ENCODE data around the gene PCSK6.

The PCSK6 gene

DNA sequence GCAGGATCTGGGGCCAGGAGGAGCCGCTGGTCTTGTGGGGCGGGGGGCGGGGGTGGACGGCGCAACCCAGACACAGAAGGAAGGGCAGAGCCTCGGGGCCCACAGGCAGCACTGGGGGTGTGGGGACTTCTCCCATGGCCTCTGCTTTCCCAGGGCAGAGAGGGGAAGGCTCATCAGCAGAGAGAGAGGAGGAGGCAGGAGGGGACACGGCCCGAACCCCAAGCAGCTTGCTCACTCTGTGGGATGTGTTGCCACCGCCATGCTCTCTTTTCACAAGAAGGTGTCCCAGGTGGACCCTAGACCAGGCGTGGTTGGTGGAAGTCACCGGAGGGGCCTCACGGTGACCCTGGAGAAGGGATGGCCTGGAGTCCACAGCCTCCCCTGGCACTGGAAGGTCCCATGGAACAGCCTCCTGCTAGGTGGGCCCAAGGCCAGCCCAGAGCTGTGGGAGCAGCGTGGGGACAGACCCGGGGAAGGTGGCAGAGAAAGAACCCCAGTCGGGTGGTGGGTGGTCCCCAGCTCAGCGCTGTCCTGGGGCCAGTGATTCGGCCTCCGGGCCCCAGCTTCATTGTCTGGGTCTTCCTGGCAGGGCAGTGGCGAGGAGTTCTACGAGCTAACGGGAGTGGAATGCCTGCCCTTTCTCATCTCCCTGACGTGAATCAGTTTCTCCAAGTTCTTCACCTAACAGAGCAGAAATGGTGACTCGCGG, 46.8 kb upstream of the PCSK6 start:
- CTCF ChIA-PET: interaction anchor here (0.9 to 1.4 kb wide), 2 partner anchors 34 to 105 kb away, joined by 3 to 8 read pairs; no protein-coding TSS in a partner anchor
- TF ChIP-seq ZNF384 (IDR thresholded peaks at IDR 0.05) (no peak), L3MBTL2 (conservative IDR thresholded peaks at IDR 0.05) (no peak), LEF1 (IDR thresholded peaks at IDR 0.05; ENCODE audit: borderline replicate concordance) (no peak), FOXA1 (IDR thresholded peaks at IDR 0.05) (no peak), FOXK2 (IDR thresholded peaks at IDR 0.05) (no peak), HDGF (IDR thresholded peaks at IDR 0.05; ENCODE audit: borderline replicate concordance) (no peak), TARDBP (IDR thresholded peaks at IDR 0.05) (no peak), NFRKB (IDR thresholded peaks at IDR 0.05) (no peak), ELF4 (IDR thresholded peaks at IDR 0.05) (no peak), ARNT (IDR thresholded peaks at IDR 0.05) (no peak), CTBP1 (IDR thresholded peaks at IDR 0.05; ENCODE audit: borderline replicate concordance) (no peak), FOXM1 (IDR thresholded peaks at IDR 0.05; ENCODE audit: borderline replicate concordance) (no peak), SP1 (IDR thresholded peaks at IDR 0.05) (no peak), BHLHE40 (IDR thresholded peaks at IDR 0.05; ENCODE audit: borderline replicate concordance) (no peak), SUZ12 (IDR thresholded peaks at IDR 0.05) (no peak)
- TF ChIP-seq, protein P1, sequence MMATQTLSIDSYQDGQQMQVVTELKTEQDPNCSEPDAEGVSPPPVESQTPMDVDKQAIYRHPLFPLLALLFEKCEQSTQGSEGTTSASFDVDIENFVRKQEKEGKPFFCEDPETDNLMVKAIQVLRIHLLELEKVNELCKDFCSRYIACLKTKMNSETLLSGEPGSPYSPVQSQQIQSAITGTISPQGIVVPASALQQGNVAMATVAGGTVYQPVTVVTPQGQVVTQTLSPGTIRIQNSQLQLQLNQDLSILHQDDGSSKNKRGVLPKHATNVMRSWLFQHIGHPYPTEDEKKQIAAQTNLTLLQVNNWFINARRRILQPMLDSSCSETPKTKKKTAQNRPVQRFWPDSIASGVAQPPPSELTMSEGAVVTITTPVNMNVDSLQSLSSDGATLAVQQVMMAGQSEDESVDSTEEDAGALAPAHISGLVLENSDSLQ (IDR thresholded peaks at IDR 0.05): no peak
- no peak for DNase-seq (ENCODE audit: extremely low spot score)
- POLR2A ChIA-PET: no interaction called here

DNA sequence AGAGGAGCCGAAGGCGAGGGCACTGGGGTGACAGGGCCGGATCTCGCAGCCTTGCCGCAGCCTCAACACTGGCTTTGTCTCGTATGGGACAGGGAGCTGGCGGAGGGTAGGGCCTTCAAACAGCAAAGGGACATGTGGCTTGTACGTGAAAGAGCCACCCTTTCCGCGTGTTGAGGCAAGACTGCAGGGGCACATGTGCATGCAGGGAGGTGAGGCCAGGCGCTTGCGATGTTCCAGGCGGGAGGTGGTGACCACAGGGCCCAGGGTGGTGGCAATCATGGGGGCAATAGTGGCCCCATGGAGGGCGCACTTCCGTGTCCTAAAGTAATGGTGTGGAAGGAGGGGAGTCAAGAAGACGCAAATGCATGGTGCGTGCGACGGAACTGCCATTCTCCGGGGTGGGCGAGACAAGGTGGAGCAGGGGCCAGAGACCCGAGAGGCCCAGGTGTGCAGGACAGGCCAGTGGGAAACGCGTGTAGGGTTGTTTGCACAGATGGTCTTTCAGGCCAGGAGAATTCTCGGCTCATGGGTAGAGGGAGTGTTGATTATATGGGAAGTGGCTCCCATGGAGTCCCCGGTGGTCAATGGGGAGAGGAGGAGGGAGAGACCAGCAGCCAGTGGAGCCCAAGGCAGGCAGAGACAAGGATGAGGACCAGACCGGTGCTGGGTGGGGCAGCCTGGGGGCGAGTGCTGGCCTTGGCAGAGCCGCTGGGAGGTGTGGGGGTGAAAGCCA, 45.8 kb upstream of the PCSK6 start:
- no peak for DNase-seq (ENCODE audit: extremely low spot score)
- TF ChIP-seq L3MBTL2 (conservative IDR thresholded peaks at IDR 0.05): no peak
- no peak for TF ChIP-seq CTBP1 (IDR thresholded peaks at IDR 0.05; ENCODE audit: borderline replicate concordance)
- no peak for TF ChIP-seq FOXM1 (IDR thresholded peaks at IDR 0.05; ENCODE audit: borderline replicate concordance)
- TF ChIP-seq, protein P1 (IDR thresholded peaks at IDR 0.05): no peak
- no peak for TF ChIP-seq ZNF384 (IDR thresholded peaks at IDR 0.05)
- no peak for TF ChIP-seq TARDBP (IDR thresholded peaks at IDR 0.05)
- no peak for TF ChIP-seq ARNT (IDR thresholded peaks at IDR 0.05)
- TF ChIP-seq HDGF (IDR thresholded peaks at IDR 0.05; ENCODE audit: borderline replicate concordance): no peak
- no peak for TF ChIP-seq LEF1 (IDR thresholded peaks at IDR 0.05; ENCODE audit: borderline replicate concordance)
- no peak for TF ChIP-seq BHLHE40 (IDR thresholded peaks at IDR 0.05; ENCODE audit: borderline replicate concordance)
- TF ChIP-seq SP1 (IDR thresholded peaks at IDR 0.05): no peak
- no peak for TF ChIP-seq SUZ12 (IDR thresholded peaks at IDR 0.05)
- no peak for TF ChIP-seq NFRKB (IDR thresholded peaks at IDR 0.05)
- no peak for TF ChIP-seq FOXA1 (IDR thresholded peaks at IDR 0.05)
- no peak for TF ChIP-seq ELF4 (IDR thresholded peaks at IDR 0.05)
- TF ChIP-seq FOXK2 (IDR thresholded peaks at IDR 0.05): no peak
- POLR2A ChIA-PET: no interaction called here
- CTCF ChIA-PET: no interaction called here

DNA sequence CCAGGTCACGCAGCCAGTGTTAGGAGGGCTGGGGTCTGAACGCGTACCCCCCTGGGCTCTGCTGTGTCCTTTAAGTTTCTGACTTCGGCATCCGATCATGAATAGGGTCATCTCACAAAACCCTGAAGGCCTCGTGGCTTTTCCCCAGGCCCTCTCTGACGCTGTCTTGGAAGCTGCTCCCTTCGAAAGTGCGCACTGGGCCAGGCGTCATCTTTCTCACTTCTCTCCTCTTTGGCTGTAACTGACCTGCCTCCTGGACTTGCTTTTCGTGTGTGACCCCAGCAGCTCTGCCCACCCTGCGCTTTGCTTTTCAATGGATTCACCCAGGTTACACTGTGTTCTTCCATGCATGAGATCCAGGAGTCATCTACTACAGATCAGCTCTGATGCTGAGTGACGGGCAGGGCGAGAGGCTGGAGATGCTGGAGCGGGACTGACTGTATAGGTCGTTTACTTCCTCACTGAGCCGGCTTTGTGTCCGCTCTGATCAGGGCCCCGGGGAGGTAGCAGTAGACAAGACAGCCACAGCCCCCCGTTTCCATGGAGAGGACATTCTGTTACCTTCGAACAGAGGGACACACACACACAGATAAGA, 45.0 kb upstream of the PCSK6 start:
- ChIA-PET CTCF (no interaction called here), POLR2A (no interaction called here)
- no peak for DNase-seq (ENCODE audit: extremely low spot score)
- TF ChIP-seq HDGF (IDR thresholded peaks at IDR 0.05; ENCODE audit: borderline replicate concordance) (no peak), ZNF384 (IDR thresholded peaks at IDR 0.05) (no peak), ELF4 (IDR thresholded peaks at IDR 0.05) (no peak)

DNA sequence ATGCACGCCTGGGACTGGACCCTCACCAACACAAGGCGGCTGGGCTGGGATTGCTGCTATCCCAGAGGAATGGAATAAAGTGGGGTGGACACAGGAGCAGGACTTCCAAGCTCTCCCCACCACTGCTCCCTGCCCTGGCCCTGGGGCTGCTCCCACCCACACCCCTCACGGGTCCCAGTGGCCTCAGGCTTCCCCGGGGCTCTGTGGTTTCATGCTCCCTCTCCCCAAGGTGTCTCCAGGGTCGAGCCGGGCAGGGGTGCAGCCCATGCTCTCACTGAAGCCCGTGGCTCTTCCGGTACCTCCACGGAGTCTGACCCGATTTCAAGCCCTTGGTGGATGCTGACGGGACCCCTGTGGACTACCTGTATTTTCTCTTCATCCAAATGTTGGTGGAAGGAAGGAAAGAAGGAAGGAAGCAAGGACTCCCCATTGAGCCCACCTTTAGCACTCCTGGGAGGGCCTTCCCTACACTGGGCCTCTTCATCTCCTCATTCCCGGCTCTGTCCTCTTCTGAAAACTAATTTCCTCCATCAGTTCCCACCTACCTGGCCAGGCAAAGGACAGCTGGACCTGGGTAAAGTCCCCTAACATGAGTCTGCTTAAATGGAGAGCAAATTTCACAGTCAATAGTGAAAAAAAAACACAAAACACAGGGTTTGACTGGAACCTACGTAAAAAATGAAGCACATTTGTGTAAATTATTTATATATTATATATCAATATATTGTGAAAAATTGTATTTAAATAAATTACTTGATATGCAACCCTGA, 44.0 kb upstream of the PCSK6 start:
- TF ChIP-seq HDGF (IDR thresholded peaks at IDR 0.05; ENCODE audit: borderline replicate concordance) (no peak), NFRKB (IDR thresholded peaks at IDR 0.05) (no peak), L3MBTL2 (conservative IDR thresholded peaks at IDR 0.05) (no peak), ELF4 (IDR thresholded peaks at IDR 0.05) (no peak), ZNF384 (IDR thresholded peaks at IDR 0.05) (no peak)
- POLR2A ChIA-PET: no interaction called here
- CTCF ChIA-PET: no interaction called here
- no peak for DNase-seq (ENCODE audit: extremely low spot score)

DNA sequence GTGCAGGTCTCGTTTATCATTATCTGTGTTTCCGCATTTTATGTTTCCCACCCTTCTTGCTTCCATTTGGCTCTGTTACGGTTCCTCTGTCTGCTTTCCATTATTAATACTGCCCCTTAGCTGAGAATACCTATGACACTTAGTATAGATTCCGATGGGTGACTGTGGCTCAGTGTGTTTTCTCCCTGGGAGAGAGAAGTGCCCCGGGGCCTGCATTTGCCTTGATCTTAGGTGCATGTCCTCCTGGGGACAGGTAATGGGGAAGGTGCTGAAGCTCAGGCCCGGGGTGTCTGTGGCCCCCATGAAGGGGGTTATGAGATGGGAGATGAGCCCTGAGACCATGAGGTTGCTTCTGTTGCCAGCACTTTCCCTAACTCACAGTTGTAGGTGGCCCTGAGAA, 43.4 kb upstream of the PCSK6 start:
- no peak for TF ChIP-seq FOXA1 (IDR thresholded peaks at IDR 0.05)
- TF ChIP-seq CTBP1 (IDR thresholded peaks at IDR 0.05; ENCODE audit: borderline replicate concordance): no peak
- no peak for TF ChIP-seq SP1 (IDR thresholded peaks at IDR 0.05)
- TF ChIP-seq, protein P1 (IDR thresholded peaks at IDR 0.05): no peak
- no peak for TF ChIP-seq HDGF (IDR thresholded peaks at IDR 0.05; ENCODE audit: borderline replicate concordance)
- TF ChIP-seq NFRKB (IDR thresholded peaks at IDR 0.05): no peak
- no peak for TF ChIP-seq ZNF384 (IDR thresholded peaks at IDR 0.05)
- TF ChIP-seq BHLHE40 (IDR thresholded peaks at IDR 0.05; ENCODE audit: borderline replicate concordance): no peak
- TF ChIP-seq ELF4 (IDR thresholded peaks at IDR 0.05): no peak
- TF ChIP-seq SUZ12 (IDR thresholded peaks at IDR 0.05): no peak
- TF ChIP-seq FOXM1 (IDR thresholded peaks at IDR 0.05; ENCODE audit: borderline replicate concordance): no peak
- no peak for TF ChIP-seq LEF1 (IDR thresholded peaks at IDR 0.05; ENCODE audit: borderline replicate concordance)
- TF ChIP-seq FOXK2 (IDR thresholded peaks at IDR 0.05): no peak
- TF ChIP-seq L3MBTL2 (conservative IDR thresholded peaks at IDR 0.05): no peak
- no peak for TF ChIP-seq TARDBP (IDR thresholded peaks at IDR 0.05)
- no peak for DNase-seq (ENCODE audit: extremely low spot score)
- CTCF ChIA-PET: no interaction called here
- POLR2A ChIA-PET: no interaction called here
